NCI-H2196 (cell line): ENCODE measurements around the gene SFRP2.

Source experiments
- DNase-seq: peaks from one replicate; lab custom pipeline; 2025; ENCODE audit not compliant: unreplicated experiment; lab: John Stamatoyannopoulos, UW

SFRP2 gene

GRCh38 chr4:153788413-153789276, at the start of gene SFRP2:
TSS of gene SFRP2 (minus strand) at chr4:153789083. CDS start at chr4:153788835, 248 bp downstream.
- DNase-seq, result no peak

- DNase-seq, result no peak
Measured at GRCh38 chr4:153838564-153838963, 49.7 kb upstream of the SFRP2 start.

GRCh38 chr4:153834901-153835300, 46.0 kb upstream of the SFRP2 start:
- DNase-seq, result no peak

- no peak for DNase-seq
Measured at GRCh38 chr4:153832720-153833287, 43.9 kb upstream of the SFRP2 start.

- no peak for DNase-seq
Measured at GRCh38 chr4:153832054-153832453, 43.2 kb upstream of the SFRP2 start.

GRCh38 chr4:153831245-153831644, 42.4 kb upstream of the SFRP2 start:
- no peak for DNase-seq

GRCh38 chr4:153825691-153826090, 36.8 kb upstream of the SFRP2 start:
- DNase-seq, result no peak

- no peak for DNase-seq
Measured at GRCh38 chr4:153825126-153825525, 36.2 kb upstream of the SFRP2 start.

GRCh38 chr4:153824501-153824900, 35.6 kb upstream of the SFRP2 start:
- DNase-seq, result no peak

GRCh38 chr4:153823483-153823882, 34.6 kb upstream of the SFRP2 start:
- no peak for DNase-seq

GRCh38 chr4:153822316-153822715, 33.4 kb upstream of the SFRP2 start:
- DNase-seq, result no peak

- no peak for DNase-seq
Measured at GRCh38 chr4:153817466-153817865, 28.6 kb upstream of the SFRP2 start.

GRCh38 chr4:153816542-153816941, 27.7 kb upstream of the SFRP2 start:
- no peak for DNase-seq

- DNase-seq, result no peak
Measured at GRCh38 chr4:153814789-153815188, 25.9 kb upstream of the SFRP2 start.

- no peak for DNase-seq
Measured at GRCh38 chr4:153809916-153810810, 21.3 kb upstream of the SFRP2 start.

- no peak for DNase-seq
Measured at GRCh38 chr4:153809307-153809706, 20.4 kb upstream of the SFRP2 start.

- DNase-seq, result no peak
Measured at GRCh38 chr4:153808175-153808574, 19.3 kb upstream of the SFRP2 start.

- no peak for DNase-seq
Measured at GRCh38 chr4:153806073-153806472, 17.2 kb upstream of the SFRP2 start.

GRCh38 chr4:153804722-153805121, 15.8 kb upstream of the SFRP2 start:
- no peak for DNase-seq

- no peak for DNase-seq
Measured at GRCh38 chr4:153799694-153800074, 10.8 kb upstream of the SFRP2 start.

- no peak for DNase-seq
Measured at GRCh38 chr4:153798901-153799693, 10.2 kb upstream of the SFRP2 start.
